ENCODE results near the gene FTO. TPM values are rescaled to one million over a fixed set of nuclear protein-coding genes. Genes with fewer than 3 reads are reported as not detected.

FTO gene
- total RNA-seq, 1 donor from 2014 or later = 65.8 TPM

- ATAC-seq (ENCODE audit: low read depth) = no peak
- POLR2A ChIA-PET = no interaction called here
- H3K4me3 Mint-ChIP-seq = no peak overlapping the region
- H3K9me3 Mint-ChIP-seq = peaks cover 3% of the 10 kb centered on the region
- CTCF ChIA-PET = no interaction called here
- no peaks in the 10 kb centered on the region for H3K27me3 Mint-ChIP-seq
- peaks cover 61% of the 10 kb centered on the region for H3K36me3 Mint-ChIP-seq (ENCODE audit: low read depth)
- intact Hi-C loops (cut with micrococcal nuclease) = no loop called here
- DNase-seq = no peak
- TF ChIP-seq, protein P1, sequence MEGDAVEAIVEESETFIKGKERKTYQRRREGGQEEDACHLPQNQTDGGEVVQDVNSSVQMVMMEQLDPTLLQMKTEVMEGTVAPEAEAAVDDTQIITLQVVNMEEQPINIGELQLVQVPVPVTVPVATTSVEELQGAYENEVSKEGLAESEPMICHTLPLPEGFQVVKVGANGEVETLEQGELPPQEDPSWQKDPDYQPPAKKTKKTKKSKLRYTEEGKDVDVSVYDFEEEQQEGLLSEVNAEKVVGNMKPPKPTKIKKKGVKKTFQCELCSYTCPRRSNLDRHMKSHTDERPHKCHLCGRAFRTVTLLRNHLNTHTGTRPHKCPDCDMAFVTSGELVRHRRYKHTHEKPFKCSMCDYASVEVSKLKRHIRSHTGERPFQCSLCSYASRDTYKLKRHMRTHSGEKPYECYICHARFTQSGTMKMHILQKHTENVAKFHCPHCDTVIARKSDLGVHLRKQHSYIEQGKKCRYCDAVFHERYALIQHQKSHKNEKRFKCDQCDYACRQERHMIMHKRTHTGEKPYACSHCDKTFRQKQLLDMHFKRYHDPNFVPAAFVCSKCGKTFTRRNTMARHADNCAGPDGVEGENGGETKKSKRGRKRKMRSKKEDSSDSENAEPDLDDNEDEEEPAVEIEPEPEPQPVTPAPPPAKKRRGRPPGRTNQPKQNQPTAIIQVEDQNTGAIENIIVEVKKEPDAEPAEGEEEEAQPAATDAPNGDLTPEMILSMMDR (IDR thresholded peaks at IDR 0.05) = no peak
- no peaks in the 10 kb centered on the region for H3K4me1 Mint-ChIP-seq
- H3K27ac Mint-ChIP-seq = no peak overlapping the region
Measured at GRCh38 chr16:53936529-53936928, 232.6 kb downstream of the FTO start.

- intact Hi-C loops (cut with micrococcal nuclease) = no loop called here
- Mint-ChIP-seq H3K27me3 (no peaks in the 10 kb centered on the region), H3K27ac (no peak overlapping the region), H3K9me3 (peaks cover 3% of the 10 kb centered on the region), H3K36me3 (ENCODE audit: low read depth) (peaks cover 67% of the 10 kb centered on the region), H3K4me1 (no peaks in the 10 kb centered on the region), H3K4me3 (no peak overlapping the region)
- no peak for ATAC-seq (ENCODE audit: low read depth)
- DNase-seq = no peak
- ChIA-PET CTCF (no interaction called here), POLR2A (no interaction called here)
- TF ChIP-seq, protein P1 (IDR thresholded peaks at IDR 0.05) = no peak
Measured at GRCh38 chr16:53937161-53937880, 233.4 kb downstream of the FTO start.

DNA sequence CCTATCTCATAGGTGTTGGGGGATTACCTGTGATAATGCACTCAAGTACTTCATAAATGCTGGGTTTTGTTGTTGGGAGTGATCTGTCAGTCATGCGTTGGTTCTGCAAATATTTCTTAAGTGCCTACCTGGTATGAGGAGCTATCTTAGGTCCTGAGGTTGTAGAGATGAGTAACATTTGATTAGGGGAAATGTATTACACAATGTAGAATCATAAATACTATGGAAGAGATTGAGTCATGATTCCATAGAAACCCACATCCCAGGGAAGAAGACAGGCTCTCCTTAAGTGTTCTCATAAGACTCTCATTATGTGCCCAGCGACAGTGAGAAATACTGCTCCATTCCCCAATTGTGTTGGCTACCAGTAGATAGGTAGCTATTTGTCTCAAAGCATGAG is 240.1 kb downstream of the FTO start:
- no peaks in the 10 kb centered on the region for H3K9me3 Mint-ChIP-seq
- no peak for ATAC-seq (ENCODE audit: low read depth)
- POLR2A ChIA-PET = no interaction called here
- H3K27ac Mint-ChIP-seq = no peak overlapping the region
- no peak overlapping the region for H3K4me3 Mint-ChIP-seq
- H3K36me3 Mint-ChIP-seq (ENCODE audit: low read depth) = peaks cover 22% of the 10 kb centered on the region
- no peaks in the 10 kb centered on the region for H3K27me3 Mint-ChIP-seq
- H3K4me1 Mint-ChIP-seq = peaks cover 9% of the 10 kb centered on the region
- CTCF ChIA-PET = no interaction called here
- TF ChIP-seq, protein P1 (IDR thresholded peaks at IDR 0.05) = no peak
- DNase-seq = no peak
- intact Hi-C loops (cut with micrococcal nuclease) = no loop called here

DNA sequence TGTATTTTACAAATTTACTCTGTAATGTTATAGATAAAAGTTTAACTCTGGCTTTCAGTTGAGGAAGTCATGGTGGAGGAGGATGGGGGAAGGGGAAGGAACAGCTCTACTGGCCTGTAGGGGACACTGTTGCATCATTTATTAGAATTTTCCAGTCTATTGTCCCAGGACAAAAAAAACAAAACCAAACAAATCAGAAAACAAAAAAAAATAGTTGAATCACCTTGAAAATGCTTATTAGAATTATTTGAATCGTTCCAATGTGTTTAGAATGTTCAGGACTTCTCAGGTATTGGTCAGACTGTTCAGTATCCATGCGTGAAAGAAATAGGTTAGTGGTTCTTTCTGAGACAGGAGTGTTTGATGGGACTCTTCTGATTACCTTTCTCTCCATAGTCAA is 242.0 kb downstream of the FTO start:
- ATAC-seq (ENCODE audit: low read depth) (no peak), DNase-seq (no peak)
- Mint-ChIP-seq H3K27ac (no peak overlapping the region), H3K36me3 (ENCODE audit: low read depth) (peaks cover 6% of the 10 kb centered on the region), H3K9me3 (no peaks in the 10 kb centered on the region), H3K4me1 (peaks cover 26% of the 10 kb centered on the region), H3K27me3 (no peaks in the 10 kb centered on the region), H3K4me3 (no peak overlapping the region)
- ChIA-PET CTCF (interaction anchor here (1.2 kb wide), 1 partner anchor 12 kb away, joined by 3 read pairs; no protein-coding TSS in a partner anchor), POLR2A (no interaction called here)
- TF ChIP-seq, protein P1 (IDR thresholded peaks at IDR 0.05) = no peak
- intact Hi-C loops (cut with micrococcal nuclease) = loop anchor here (5.0 kb wide), 2 partner anchors 1311 to 1756 kb away; no protein-coding TSS in a partner anchor

DNA sequence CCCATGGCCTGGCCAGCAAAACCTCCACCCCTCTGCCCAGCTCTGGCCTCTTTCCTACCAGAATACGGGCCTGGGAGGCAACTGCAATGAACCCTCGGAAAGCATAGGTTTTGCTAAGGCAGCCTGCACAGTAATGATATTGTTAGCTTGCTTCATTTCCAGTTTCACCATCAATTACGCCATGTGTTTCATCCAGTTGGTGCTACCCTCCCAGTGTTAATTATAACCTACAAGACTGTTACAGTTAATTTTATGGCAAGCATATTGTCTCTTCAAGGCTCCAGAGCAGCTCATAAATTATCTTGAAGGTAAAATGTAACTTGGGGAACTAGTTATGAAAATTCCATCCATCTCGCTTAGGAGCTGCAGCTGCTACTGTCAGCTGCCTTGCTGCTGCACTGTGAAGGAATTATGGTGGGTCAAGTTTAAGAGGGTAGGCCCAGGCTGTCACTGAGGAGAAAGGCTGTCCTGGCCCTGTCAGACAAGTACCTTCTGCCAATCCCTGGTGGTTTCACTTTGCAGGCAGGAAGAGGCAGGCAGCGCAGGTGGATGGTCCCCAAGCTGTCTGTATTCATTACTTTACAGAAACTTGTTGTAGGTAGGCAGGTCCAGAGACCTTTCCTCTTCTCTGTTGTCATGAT is 242.9 kb downstream of the FTO start:
- ChIA-PET POLR2A (no interaction called here), CTCF (interaction anchor here (1.9 kb wide), 1 partner anchor 1518 kb away, joined by 4 read pairs; no protein-coding TSS in a partner anchor)
- Mint-ChIP-seq H3K36me3 (ENCODE audit: low read depth) (peaks cover 4% of the 10 kb centered on the region), H3K4me3 (no peak overlapping the region), H3K4me1 (peaks cover 34% of the 10 kb centered on the region), H3K27ac (no peak overlapping the region), H3K9me3 (no peaks in the 10 kb centered on the region), H3K27me3 (no peaks in the 10 kb centered on the region)
- no peak for DNase-seq
- TF ChIP-seq, protein P1 (IDR thresholded peaks at IDR 0.05) = no peak
- intact Hi-C loops (cut with micrococcal nuclease) = loop anchor here (5.0 kb wide), 2 partner anchors 1310 to 1755 kb away; no protein-coding TSS in a partner anchor
- ATAC-seq (ENCODE audit: low read depth) = no peak

Measured in activated B cell treated with CpG ODN at 0.5 μM for 24 hours (primary cell).